HG03066 (cell line): ENCODE results near the gene MSH3.
"Not testable (repeated sequence)": the region's sequence is repeated elsewhere in the genome, so short reads cannot be mapped to it uniquely, and the experiment has no call there.

Source experiments
- ATAC-seq: cut with Tn5 transposase; IDR thresholded peaks from one replicate; pipeline ENCODE4 v1.9.1; 2021; ENCODE audit warnings: low read depth; ENCODE audit not compliant: unreplicated experiment

The MSH3 gene

GRCh38 chr5:80784451-80784850, 130.0 kb downstream of the MSH3 start:
- no peak for ATAC-seq

GRCh38 chr5:80789319-80790016, 135.0 kb downstream of the MSH3 start:
- ATAC-seq = not testable (repeated sequence)

GRCh38 chr5:80790698-80791097, 136.2 kb downstream of the MSH3 start:
- no peak for ATAC-seq

- ATAC-seq = no peak
Measured at GRCh38 chr5:80793354-80793753, 138.9 kb downstream of the MSH3 start.

GRCh38 chr5:80796846-80797245, 142.4 kb downstream of the MSH3 start:
- no peak for ATAC-seq

GRCh38 chr5:80797428-80798024, 143.1 kb downstream of the MSH3 start:
- ATAC-seq = no peak

- no peak for ATAC-seq
Measured at GRCh38 chr5:80798166-80798565, 143.7 kb downstream of the MSH3 start.

- ATAC-seq = no peak
Measured at GRCh38 chr5:80798633-80799032, 144.2 kb downstream of the MSH3 start.

GRCh38 chr5:80799041-80799440, 144.6 kb downstream of the MSH3 start:
- ATAC-seq = no peak

- no peak for ATAC-seq
Measured at GRCh38 chr5:80799573-80799972, 145.1 kb downstream of the MSH3 start.

- no peak for ATAC-seq
Measured at GRCh38 chr5:80804332-80804731, 149.9 kb downstream of the MSH3 start.

GRCh38 chr5:80805038-80805437, 150.6 kb downstream of the MSH3 start:
- no peak for ATAC-seq

- no peak for ATAC-seq
Measured at GRCh38 chr5:80806929-80807328, 152.5 kb downstream of the MSH3 start.

- ATAC-seq = no peak
Measured at GRCh38 chr5:80809451-80809850, 155.0 kb downstream of the MSH3 start.

- no peak for ATAC-seq
Measured at GRCh38 chr5:80810425-80810824, 156.0 kb downstream of the MSH3 start.

- ATAC-seq = no peak
Measured at GRCh38 chr5:80816590-80816989, 162.1 kb downstream of the MSH3 start.

- no peak for ATAC-seq
Measured at GRCh38 chr5:80820685-80821084, 166.2 kb downstream of the MSH3 start.

GRCh38 chr5:80822640-80823039, 168.2 kb downstream of the MSH3 start:
- no peak for ATAC-seq

GRCh38 chr5:80824159-80824558, 169.7 kb downstream of the MSH3 start:
- ATAC-seq = not testable (repeated sequence)

GRCh38 chr5:80825786-80826460, 171.5 kb downstream of the MSH3 start:
- no peak for ATAC-seq

GRCh38 chr5:80834710-80835109, 180.3 kb downstream of the MSH3 start:
- no peak for ATAC-seq

GRCh38 chr5:80835128-80835527, 180.7 kb downstream of the MSH3 start:
- ATAC-seq = no peak
